Measurements from ENCODE around the gene TECPR1. TPM values are rescaled to one million over a fixed set of nuclear protein-coding genes. Genes with fewer than 3 reads are reported as not detected.

TECPR1 gene
- total RNA-seq: 5.9 and 11.2 TPM in 2 replicates

GRCh38 chr7:98251601-98252424 is at the start of gene TECPR1:
Gene TECPR1, minus strand, starts transcription at chr7:98252232. Its CDS starts 6,086 bp downstream, at chr7:98246146.

GRCh38 chr7:98280791-98281756 is 29.0 kb upstream of the TECPR1 start, which contains the start of gene BRI3:
Gene BRI3, plus strand, starts transcription at chr7:98281686. Its CDS starts 110 bp downstream, at chr7:98281796.

GRCh38 chr7:98211221-98211675 is 40.8 kb downstream of the TECPR1 start, which contains the start of gene BHLHA15:
Gene BHLHA15, plus strand, starts transcription at chr7:98211439. Its CDS starts 871 bp downstream, at chr7:98212310.

Other genes starting within 250 kb of the TECPR1 start
- 2.7 and 5.5 TPM in 2 replicates for gene LMTK2, start 145.4 kb downstream of the TECPR1 start, total RNA-seq
- 0.98 TPM in 1 of 2 replicates, not detected in the other for gene BHLHA15, start 40.8 kb downstream of the TECPR1 start, total RNA-seq
- gene BRI3, start 29.5 kb upstream of the TECPR1 start, total RNA-seq: 50.6 and 58.3 TPM in 2 replicates
- 40.8 and 45.9 TPM in 2 replicates for gene BAIAP2L1, start 148.9 kb upstream of the TECPR1 start, total RNA-seq

Measured in placental epithelial cell (primary cell).